ENCODE results near the gene MATN1.

Gene MATN1

GRCh38 chr1:30697571-30698376 lies 25.6 kb downstream of the MATN1 start:
- Histone ChIP-seq H3K9ac (ENCODE audit: insufficient read length) (no peak overlapping the region), H3K4me3 (no peak overlapping the region), H3K36me3 (ENCODE audit: insufficient read depth, low read length) (no peaks in the 10 kb centered on the region), H3K9me3 (ENCODE audit: low read depth, low read length) (no peaks in the 10 kb centered on the region), H3K27ac (no peak overlapping the region)
- no peak for DNase-seq (ENCODE audit: low read depth, low spot score)
- no peak for TF ChIP-seq FOXP2 (optimal IDR thresholded peaks at IDR 0.05; ENCODE audit: control extremely low read depth, extremely low read length, insufficient read depth)
- no peak for TF ChIP-seq POLR2AphosphoS5 (IDR thresholded peaks at IDR 0.05; ENCODE audit: borderline replicate concordance, low read depth, low read length)
- TF ChIP-seq EZH2 (IDR thresholded peaks at IDR 0.05): no peak

GRCh38 chr1:30696831-30697230 lies 26.6 kb downstream of the MATN1 start:
- no peak for DNase-seq (ENCODE audit: low read depth, low spot score)
- H3K4me3 ChIP-seq: no peak overlapping the region
- no peaks in the 10 kb centered on the region for H3K9me3 ChIP-seq (ENCODE audit: low read depth, low read length)
- no peak overlapping the region for H3K9ac ChIP-seq (ENCODE audit: insufficient read length)
- no peaks in the 10 kb centered on the region for H3K36me3 ChIP-seq (ENCODE audit: insufficient read depth, low read length)
- no peak overlapping the region for H3K27ac ChIP-seq
- TF ChIP-seq FOXP2 (optimal IDR thresholded peaks at IDR 0.05; ENCODE audit: control extremely low read depth, extremely low read length, insufficient read depth) (no peak), EZH2 (IDR thresholded peaks at IDR 0.05) (no peak), POLR2AphosphoS5 (IDR thresholded peaks at IDR 0.05; ENCODE audit: borderline replicate concordance, low read depth, low read length) (no peak)

DNA sequence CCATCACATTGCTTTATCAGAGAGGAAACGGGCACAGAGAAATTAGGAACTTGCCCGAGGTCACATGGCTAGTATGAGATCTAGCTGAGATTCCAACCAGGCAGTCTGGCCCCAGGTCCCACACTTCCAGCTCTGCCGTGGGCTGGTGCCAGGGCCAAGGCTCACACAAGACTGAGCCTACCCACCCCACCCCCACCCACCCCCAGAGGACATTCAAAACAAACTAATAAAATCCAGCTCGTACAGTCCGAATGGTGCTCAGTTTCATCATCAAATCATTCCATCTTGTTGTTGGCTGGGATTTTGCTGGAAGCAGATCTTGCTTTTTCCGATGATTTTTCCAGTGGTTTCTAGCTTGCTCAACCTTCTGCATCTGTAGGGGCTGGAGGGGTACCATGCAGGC lies 27.9 kb downstream of the MATN1 start:
- no peak overlapping the region for H3K27ac ChIP-seq
- no peak overlapping the region for H3K4me3 ChIP-seq
- H3K9me3 ChIP-seq (ENCODE audit: low read depth, low read length): no peaks in the 10 kb centered on the region
- H3K36me3 ChIP-seq (ENCODE audit: insufficient read depth, low read length): no peaks in the 10 kb centered on the region
- no peak for DNase-seq (ENCODE audit: low read depth, low spot score)
- no peak for TF ChIP-seq POLR2AphosphoS5 (IDR thresholded peaks at IDR 0.05; ENCODE audit: borderline replicate concordance, low read depth, low read length)
- no peak for TF ChIP-seq FOXP2 (optimal IDR thresholded peaks at IDR 0.05; ENCODE audit: control extremely low read depth, extremely low read length, insufficient read depth)
- no peak for TF ChIP-seq EZH2 (IDR thresholded peaks at IDR 0.05)
- no peak overlapping the region for H3K9ac ChIP-seq (ENCODE audit: insufficient read length)

DNA sequence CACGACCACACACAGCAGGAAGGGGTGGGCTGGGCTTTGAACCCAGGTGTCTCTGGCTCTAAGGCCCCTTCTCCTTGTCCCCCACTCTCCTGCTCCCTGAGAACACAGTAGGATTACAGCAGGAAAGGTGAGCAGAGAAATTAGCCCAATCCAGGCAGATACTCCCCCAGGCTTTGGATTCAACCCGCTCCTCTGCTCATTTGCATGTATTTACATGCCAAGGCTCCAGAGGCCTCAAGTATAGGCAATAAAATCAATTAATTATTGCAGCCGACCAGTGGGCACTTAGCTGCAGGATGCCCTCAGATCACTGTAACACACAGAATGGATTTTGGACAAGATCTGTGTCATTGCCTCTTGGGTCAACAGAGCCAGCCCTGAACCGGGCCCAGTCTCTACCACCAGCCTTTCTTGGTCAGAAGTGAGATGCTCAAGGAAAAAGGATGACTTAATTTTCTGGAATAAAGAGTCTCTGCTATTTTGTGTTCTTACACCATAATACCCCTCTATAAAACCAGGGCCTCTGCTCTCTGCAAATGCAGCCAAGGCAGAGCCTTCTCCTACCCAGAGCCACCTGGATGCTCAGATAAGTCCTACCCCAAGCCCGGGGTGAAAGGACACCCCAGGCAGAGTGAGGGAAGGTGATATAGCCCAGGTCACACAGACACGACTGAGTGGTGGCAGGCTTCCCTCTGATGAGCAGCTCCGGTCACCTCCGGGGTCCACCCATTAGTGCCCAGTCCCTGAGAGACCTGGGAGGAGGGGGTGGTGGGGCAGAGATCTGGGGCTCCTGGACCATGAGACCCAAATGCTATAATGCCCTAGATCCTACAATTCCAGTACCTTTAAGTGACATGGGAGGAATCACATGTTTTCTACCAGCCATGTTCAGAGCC lies 28.9 kb downstream of the MATN1 start:
- no peak overlapping the region for H3K9ac ChIP-seq (ENCODE audit: insufficient read length)
- H3K27ac ChIP-seq: no peak overlapping the region
- no peak overlapping the region for H3K4me3 ChIP-seq
- no peaks in the 10 kb centered on the region for H3K9me3 ChIP-seq (ENCODE audit: low read depth, low read length)
- DNase-seq (ENCODE audit: low read depth, low spot score): no peak
- TF ChIP-seq FOXP2 (optimal IDR thresholded peaks at IDR 0.05; ENCODE audit: control extremely low read depth, extremely low read length, insufficient read depth) (no peak), POLR2AphosphoS5 (IDR thresholded peaks at IDR 0.05; ENCODE audit: borderline replicate concordance, low read depth, low read length) (no peak), EZH2 (IDR thresholded peaks at IDR 0.05) (no peak)
- no peaks in the 10 kb centered on the region for H3K36me3 ChIP-seq (ENCODE audit: insufficient read depth, low read length)

- no peak overlapping the region for H3K9ac ChIP-seq (ENCODE audit: insufficient read length)
- no peak for TF ChIP-seq EZH2 (IDR thresholded peaks at IDR 0.05)
These were observed 29.6 kb downstream of the MATN1 start for GRCh38 chr1:30693822-30694221.

DNA sequence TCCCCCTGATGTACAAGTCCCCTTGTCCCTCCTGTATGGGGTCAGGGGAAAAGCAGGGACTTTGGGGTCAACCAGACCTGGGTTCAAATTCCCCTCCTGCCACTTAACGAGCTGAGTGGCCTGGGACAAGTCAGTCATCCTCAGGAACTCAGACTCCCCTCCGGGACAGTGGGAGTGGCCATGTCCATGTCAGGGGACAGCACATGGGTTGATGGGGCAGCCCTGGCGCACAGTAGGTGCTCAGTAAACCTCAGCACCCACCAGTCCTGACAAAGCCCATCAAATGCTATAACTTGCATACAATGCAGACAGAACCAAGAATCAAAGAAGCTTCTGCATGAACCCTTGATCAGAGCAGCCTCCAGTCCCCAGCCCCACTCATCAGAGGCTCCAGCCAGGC lies 30.0 kb downstream of the MATN1 start:
- Histone ChIP-seq H3K4me3 (no peak overlapping the region), H3K27ac (no peak overlapping the region), H3K9me3 (ENCODE audit: low read depth, low read length) (no peaks in the 10 kb centered on the region), H3K9ac (ENCODE audit: insufficient read length) (no peak overlapping the region), H3K36me3 (ENCODE audit: insufficient read depth, low read length) (no peaks in the 10 kb centered on the region)
- TF ChIP-seq FOXP2 (optimal IDR thresholded peaks at IDR 0.05; ENCODE audit: control extremely low read depth, extremely low read length, insufficient read depth) (no peak), POLR2AphosphoS5 (IDR thresholded peaks at IDR 0.05; ENCODE audit: borderline replicate concordance, low read depth, low read length) (no peak), EZH2 (IDR thresholded peaks at IDR 0.05) (no peak)
- DNase-seq (ENCODE audit: low read depth, low spot score): no peak

More at GRCh38 chr1:30693822-30694221, 29.6 kb downstream of the MATN1 start:
- Histone ChIP-seq H3K36me3 (ENCODE audit: insufficient read depth, low read length) (no peaks in the 10 kb centered on the region), H3K9me3 (ENCODE audit: low read depth, low read length) (no peaks in the 10 kb centered on the region), H3K27ac (no peak overlapping the region), H3K4me3 (no peak overlapping the region)
- no peak for DNase-seq (ENCODE audit: low read depth, low spot score)

- H3K9me3 ChIP-seq (ENCODE audit: low read depth, low read length): no peaks in the 10 kb centered on the region
- no peak for DNase-seq (ENCODE audit: low read depth, low spot score)
These were observed 30.5 kb downstream of the MATN1 start for GRCh38 chr1:30692948-30693301.

GRCh38 chr1:30692201-30692947 lies 31.0 kb downstream of the MATN1 start:
- TF ChIP-seq POLR2AphosphoS5 (IDR thresholded peaks at IDR 0.05; ENCODE audit: borderline replicate concordance, low read depth, low read length) (no peak), FOXP2 (optimal IDR thresholded peaks at IDR 0.05; ENCODE audit: control extremely low read depth, extremely low read length, insufficient read depth) (no peak), EZH2 (IDR thresholded peaks at IDR 0.05) (no peak)
- no peak overlapping the region for H3K9ac ChIP-seq (ENCODE audit: insufficient read length)
- H3K27ac ChIP-seq: no peak overlapping the region
- H3K4me3 ChIP-seq: no peak overlapping the region
- H3K9me3 ChIP-seq (ENCODE audit: low read depth, low read length): no peaks in the 10 kb centered on the region
- no peaks in the 10 kb centered on the region for H3K36me3 ChIP-seq (ENCODE audit: insufficient read depth, low read length)
- DNase-seq (ENCODE audit: low read depth, low spot score): no peak

More at GRCh38 chr1:30692948-30693301, 30.5 kb downstream of the MATN1 start:
- H3K27ac ChIP-seq: no peak overlapping the region
- no peak overlapping the region for H3K4me3 ChIP-seq
- H3K9ac ChIP-seq (ENCODE audit: insufficient read length): no peak overlapping the region
- TF ChIP-seq POLR2AphosphoS5 (IDR thresholded peaks at IDR 0.05; ENCODE audit: borderline replicate concordance, low read depth, low read length) (no peak), FOXP2 (optimal IDR thresholded peaks at IDR 0.05; ENCODE audit: control extremely low read depth, extremely low read length, insufficient read depth) (no peak)
- no peaks in the 10 kb centered on the region for H3K36me3 ChIP-seq (ENCODE audit: insufficient read depth, low read length)
